Measurements from ENCODE around the gene MOSPD3.
"Not testable (repeated sequence)": the region's sequence is repeated elsewhere in the genome, so short reads cannot be mapped to it uniquely, and the experiment has no call there.

The MOSPD3 gene

GRCh38 chr7:100623951-100624824 is 11.8 kb downstream of the MOSPD3 start:
- no peak for DNase-seq (ENCODE audit: low read depth in 2 of 2, low spot score in 1 of 2)

- no peak for DNase-seq (ENCODE audit: low read depth in 2 of 2, low spot score in 1 of 2)
Measured at GRCh38 chr7:100626055-100626454, 13.7 kb downstream of the MOSPD3 start.

DNA sequence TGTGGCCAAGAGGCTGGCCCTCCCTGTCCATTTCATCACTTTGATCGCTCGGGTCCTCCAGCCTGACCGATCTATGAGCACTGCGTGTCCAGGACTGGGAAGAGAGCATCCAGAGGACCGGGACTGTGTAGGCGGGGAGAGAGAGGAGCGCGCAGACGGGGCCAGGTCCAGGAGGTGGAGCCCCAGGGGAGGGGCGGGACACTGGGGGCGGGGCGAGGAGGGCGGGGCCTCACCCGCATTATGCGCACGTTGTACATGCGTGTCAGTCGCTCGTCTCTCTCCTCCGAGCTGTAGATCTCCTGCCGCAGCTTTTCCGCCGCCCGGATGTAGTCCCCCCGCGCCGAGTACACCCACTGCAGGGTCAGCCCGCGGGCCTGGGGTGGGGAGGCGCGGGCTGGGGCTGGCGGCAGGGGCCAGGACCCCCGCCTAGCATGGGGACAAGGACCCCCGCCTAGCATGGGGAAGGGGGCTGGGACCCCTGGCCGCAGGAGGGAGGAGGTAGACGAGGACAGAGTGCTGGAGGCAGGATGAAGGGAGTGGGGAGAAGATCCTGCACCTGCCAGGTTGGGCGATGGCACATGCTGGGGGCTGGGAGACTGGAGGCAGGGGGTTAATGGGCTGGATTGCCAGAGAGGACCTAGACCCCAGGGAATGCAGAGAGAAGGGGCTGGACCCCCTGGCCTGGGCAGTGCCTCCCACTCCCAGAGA is 14.3 kb downstream of the MOSPD3 start:
- DNase-seq (ENCODE audit: low read depth in 2 of 2, low spot score in 1 of 2) = peak; percentile 80 to 82

- DNase-seq (ENCODE audit: low read depth in 2 of 2, low spot score in 1 of 2) = no peak
Measured at GRCh38 chr7:100627238-100627549, 14.9 kb downstream of the MOSPD3 start.

GRCh38 chr7:100629117-100629716 is 16.9 kb downstream of the MOSPD3 start:
- DNase-seq (ENCODE audit: low read depth in 2 of 2, low spot score in 1 of 2) = no peak

DNA sequence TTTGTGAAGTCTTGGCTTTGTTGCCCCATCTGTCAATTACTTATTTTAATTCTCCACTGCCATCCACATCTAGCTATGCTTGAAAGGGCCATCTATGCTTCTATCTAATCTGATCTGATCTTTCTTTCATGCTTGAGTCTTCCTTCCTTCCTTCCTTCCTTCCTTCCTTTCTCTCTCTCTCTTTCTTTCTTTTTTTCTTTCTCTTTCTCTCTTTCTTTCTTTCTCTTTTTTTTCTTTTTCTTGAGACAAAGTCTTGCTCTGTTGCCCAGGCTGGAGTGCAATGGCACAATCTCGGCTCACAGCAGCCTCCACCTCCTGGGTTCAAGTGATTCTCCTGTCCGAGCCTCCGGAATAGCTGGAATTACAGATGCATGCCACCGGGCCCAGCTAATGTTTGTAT is 17.7 kb downstream of the MOSPD3 start:
- DNase-seq (ENCODE audit: low read depth in 2 of 2, low spot score in 1 of 2) = no peak

GRCh38 chr7:100632951-100633717 is 20.8 kb downstream of the MOSPD3 start:
- DNase-seq (ENCODE audit: low read depth in 2 of 2, low spot score in 1 of 2) = peak in 1 of 2 donors; percentile 31

GRCh38 chr7:100639995-100640516 is 27.7 kb downstream of the MOSPD3 start:
- no peak for DNase-seq (ENCODE audit: low read depth in 2 of 2, low spot score in 1 of 2)

DNA sequence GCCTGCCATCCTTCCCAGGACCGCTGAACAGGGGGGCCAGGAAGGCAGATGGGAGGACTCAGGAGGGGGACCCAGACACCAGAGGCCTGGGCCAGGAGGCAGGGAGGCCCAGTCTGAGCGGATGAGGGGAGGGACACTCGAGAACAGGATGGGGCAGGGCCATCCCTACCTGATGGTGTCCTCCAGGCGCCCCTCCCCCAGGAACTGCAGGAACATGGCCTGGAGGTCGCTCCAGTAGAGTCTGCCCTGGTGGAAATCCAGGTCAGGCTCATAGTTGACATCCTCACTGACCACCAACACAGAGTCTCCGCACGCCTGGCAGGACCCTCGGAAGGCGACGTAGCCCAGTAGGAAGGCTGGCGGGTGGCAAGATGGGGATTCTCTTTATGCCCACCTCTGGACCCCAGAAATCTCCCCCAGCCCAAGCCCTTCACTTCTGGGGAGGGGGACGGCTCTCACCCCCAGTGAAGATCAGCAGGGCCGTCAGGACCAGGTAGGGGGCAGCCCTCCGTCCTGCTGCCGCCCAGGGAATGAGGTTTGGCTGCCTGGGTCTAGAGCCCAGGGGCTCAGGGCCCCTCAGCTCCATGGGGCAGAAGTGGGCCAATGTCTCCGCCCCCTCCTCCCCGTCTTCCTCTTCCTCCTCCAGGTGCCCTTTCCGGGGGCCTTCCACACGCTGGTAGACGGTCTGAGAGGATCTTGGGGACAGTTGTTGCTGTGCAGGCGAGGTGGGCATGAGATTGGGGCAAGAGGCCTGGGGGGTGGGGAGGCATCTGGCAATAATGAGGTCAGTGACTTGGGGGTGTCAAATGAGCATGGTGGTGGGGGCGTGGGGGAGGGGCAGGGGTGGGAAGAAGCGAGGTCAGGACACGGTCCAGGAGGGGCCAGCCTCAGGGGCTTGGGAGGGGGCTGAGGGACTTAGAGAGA is 28.4 kb downstream of the MOSPD3 start:
- no peak for DNase-seq (ENCODE audit: low read depth in 2 of 2, low spot score in 1 of 2)

- no peak for DNase-seq (ENCODE audit: low read depth in 2 of 2, low spot score in 1 of 2)
Measured at GRCh38 chr7:100641463-100641859, 29.1 kb downstream of the MOSPD3 start, which contains the start of gene TFR2. Gene TFR2 (minus strand): TSS chr7:100641552. CDS start chr7:100641509, 43 bp downstream.

- no peak for DNase-seq (ENCODE audit: low read depth in 2 of 2, low spot score in 1 of 2)
Measured at GRCh38 chr7:100641860-100642533, 29.7 kb downstream of the MOSPD3 start.

DNA sequence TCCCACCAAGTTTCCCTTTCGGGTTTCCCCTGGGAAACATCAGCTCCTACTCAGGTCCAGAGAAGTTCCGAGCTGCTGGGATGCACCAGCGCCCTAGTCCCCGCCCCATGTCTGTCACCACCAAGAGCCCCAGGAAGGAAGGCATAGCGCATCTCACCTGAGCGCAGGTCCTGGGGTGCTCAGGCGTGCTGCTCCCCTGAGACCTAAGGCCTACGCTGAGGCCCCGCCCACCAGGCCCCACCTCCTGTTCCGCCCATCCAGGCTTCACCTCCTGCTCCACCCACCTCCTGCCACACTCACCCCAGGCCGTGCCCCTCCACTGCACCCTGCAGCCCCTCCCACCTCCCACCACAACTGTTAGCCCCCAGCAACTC is 30.2 kb downstream of the MOSPD3 start:
- DNase-seq (ENCODE audit: low read depth in 2 of 2, low spot score in 1 of 2) = no peak

- no peak for DNase-seq (ENCODE audit: low read depth in 2 of 2, low spot score in 1 of 2)
Measured at GRCh38 chr7:100649826-100650565, 37.7 kb downstream of the MOSPD3 start.

DNA sequence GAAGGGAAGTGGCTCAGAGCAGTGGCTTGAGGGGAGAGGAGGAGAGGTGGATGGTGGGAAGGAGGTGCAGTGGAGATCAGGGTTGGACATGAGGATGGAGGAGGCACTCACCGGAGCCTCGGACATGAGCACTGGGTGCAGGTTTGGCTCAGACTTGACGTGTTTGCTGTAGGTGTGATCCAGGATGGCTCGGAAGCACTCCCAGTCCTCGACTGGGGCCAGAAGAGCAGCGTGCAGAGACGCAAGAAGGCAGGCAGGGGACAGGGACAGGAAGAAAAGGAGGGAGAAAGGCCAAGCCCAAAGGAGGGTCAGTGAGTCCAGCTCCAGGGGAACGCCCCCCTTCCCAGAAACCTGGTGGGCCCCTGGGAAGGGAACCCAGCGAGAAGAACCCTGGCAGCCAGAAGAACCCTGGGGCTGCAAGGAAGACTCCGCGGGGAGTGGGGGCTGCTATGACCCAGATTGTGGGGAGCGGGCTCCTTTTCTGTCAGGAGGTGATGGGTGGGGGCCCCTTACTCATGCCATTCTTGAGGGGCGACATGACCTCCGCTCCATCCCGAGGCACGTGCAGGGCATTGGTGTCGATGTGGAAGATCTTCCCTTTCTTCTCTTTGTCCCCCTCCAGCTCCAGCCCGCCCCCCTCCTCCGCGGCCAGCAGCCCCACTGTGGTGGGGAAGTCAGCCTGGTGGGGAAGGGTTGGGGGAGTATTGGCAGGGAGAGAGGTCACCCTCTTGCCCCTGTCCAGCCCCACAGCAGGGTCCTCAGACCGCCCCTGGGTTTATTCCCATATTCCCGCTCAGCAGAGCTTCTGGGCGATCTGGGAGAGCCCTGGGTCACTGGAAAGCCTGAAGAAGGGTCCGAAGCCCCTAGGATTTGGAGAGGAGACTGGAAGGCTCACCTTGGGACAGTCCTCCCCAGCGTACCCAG is 42.8 kb downstream of the MOSPD3 start:
- DNase-seq (ENCODE audit: low read depth in 2 of 2, low spot score in 1 of 2) = no peak

DNA sequence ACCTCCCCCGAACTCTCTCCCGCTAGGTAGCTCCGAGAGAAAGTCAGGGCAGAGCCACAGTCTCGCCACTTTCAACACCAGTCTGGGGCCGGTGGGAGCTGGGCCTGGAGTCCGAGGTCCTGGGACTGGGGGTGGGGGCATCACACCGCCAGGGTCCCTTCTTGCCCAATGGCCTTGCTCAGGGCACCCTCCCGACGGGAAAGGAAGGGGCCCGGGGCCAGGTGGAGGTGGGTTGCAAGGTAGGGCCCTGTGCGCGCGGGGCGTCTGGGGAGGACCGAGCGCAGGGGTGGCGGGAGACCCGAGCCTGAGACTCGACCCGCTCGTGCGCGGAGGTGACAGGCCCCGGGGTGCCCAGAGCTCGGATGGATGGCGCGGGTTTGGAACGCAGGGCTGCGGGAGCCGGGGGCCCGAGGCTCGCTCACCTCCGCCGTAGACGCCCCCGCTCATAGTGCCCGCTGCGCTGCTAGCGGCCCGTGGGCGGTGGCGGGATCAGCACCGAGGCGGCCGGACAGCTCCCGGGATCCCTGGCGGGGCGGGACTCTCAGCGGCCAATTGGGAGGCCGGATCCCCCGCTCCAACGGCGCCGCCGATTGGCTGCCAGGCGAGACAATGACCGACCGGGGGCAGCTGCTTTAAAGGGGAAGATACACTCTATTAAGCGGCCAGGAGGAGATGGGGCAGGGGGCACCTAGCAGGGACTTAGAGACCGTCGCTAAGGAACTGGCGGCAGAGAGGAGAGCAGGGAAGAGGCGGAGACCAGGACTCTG is 43.8 kb downstream of the MOSPD3 start, which contains the start of gene ACTL6B:
Gene ACTL6B, minus strand, starts transcription at position 541 of the 767 bp plus-strand sequence. Its CDS starts 94 bp downstream, at position 447.
- DNase-seq (ENCODE audit: low read depth in 2 of 2, low spot score in 1 of 2) = no peak

DNA sequence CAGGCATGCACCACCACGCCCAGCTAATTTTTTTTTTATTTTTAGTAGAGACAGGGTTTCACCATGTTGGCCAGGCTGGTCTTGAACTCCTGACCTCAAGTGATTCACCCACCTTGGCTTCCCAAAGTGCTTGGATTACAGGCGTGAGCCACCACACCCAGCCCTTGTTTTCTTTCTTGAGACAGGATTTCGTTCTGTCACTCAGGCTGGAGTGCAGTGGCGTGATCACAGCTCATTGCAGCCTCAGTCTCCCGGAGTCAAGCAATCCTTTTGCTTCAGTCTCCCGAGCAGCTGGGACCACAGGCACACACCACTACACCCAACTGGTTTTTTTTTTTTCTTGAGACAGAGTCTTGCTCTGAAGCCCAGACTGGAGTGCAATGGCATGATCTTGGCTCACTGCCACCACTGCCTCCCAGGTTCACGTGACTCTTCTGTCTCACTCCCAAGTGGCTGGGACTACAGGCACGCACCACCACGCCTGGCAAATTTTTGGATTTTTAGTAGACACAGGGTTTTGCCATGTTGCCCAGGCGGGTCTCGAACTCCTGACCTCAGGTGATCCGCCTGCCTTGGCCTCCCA is 49.9 kb downstream of the MOSPD3 start:
- DNase-seq (ENCODE audit: low read depth in 2 of 2, low spot score in 1 of 2) = not testable (repeated sequence)
